Measurements from ENCODE around the gene TIMP2. TPM values are rescaled to one million over a fixed set of nuclear protein-coding genes. Genes with fewer than 3 reads are reported as not detected.

The TIMP2 gene
- total and polyA plus RNA-seq, 2 experiments from 2014 or later = 10.6 to 22.5 TPM

GRCh38 chr17:78929908-78930775 lies 5.0 kb upstream of the TIMP2 start (continued):
- no peak for TF ChIP-seq CTCF (conservative IDR thresholded peaks at IDR 0.05; ENCODE audit: low read depth in 2 of 2)
- no peak for TF ChIP-seq POLR2AphosphoS5 (IDR thresholded peaks at IDR 0.05; ENCODE audit: low read depth)

GRCh38 chr17:78925662-78926555 lies 722 bp upstream of the TIMP2 start:
- DNase-seq (ENCODE audit: low spot score) (peak; percentile 61), ATAC-seq (peak; percentile 15)
- TF ChIP-seq POLR2AphosphoS5 (IDR thresholded peaks at IDR 0.05; ENCODE audit: low read depth) (no peak), EZH2 (IDR thresholded peaks at IDR 0.05; ENCODE audit: low read depth, unreplicated experiment) (no peak), CREB1 (CRISPR knock-in tag; IDR thresholded peaks at IDR 0.05; ENCODE audit: low read depth) (no peak), EZH2phosphoT487 (IDR thresholded peaks at IDR 0.05; ENCODE audit: unreplicated experiment) (no peak), NANOG (IDR thresholded peaks at IDR 0.05; ENCODE audit: borderline replicate concordance) (no peak), ZNF114 (CRISPR knock-in tag; IDR thresholded peaks at IDR 0.05) (no peak), ZNF331 (CRISPR knock-in tag; IDR thresholded peaks at IDR 0.05; ENCODE audit: low read depth) (no peak), STAT1 (IDR thresholded peaks at IDR 0.05; ENCODE audit: unreplicated experiment) (no peak)
- TF ChIP-seq, protein P1, sequence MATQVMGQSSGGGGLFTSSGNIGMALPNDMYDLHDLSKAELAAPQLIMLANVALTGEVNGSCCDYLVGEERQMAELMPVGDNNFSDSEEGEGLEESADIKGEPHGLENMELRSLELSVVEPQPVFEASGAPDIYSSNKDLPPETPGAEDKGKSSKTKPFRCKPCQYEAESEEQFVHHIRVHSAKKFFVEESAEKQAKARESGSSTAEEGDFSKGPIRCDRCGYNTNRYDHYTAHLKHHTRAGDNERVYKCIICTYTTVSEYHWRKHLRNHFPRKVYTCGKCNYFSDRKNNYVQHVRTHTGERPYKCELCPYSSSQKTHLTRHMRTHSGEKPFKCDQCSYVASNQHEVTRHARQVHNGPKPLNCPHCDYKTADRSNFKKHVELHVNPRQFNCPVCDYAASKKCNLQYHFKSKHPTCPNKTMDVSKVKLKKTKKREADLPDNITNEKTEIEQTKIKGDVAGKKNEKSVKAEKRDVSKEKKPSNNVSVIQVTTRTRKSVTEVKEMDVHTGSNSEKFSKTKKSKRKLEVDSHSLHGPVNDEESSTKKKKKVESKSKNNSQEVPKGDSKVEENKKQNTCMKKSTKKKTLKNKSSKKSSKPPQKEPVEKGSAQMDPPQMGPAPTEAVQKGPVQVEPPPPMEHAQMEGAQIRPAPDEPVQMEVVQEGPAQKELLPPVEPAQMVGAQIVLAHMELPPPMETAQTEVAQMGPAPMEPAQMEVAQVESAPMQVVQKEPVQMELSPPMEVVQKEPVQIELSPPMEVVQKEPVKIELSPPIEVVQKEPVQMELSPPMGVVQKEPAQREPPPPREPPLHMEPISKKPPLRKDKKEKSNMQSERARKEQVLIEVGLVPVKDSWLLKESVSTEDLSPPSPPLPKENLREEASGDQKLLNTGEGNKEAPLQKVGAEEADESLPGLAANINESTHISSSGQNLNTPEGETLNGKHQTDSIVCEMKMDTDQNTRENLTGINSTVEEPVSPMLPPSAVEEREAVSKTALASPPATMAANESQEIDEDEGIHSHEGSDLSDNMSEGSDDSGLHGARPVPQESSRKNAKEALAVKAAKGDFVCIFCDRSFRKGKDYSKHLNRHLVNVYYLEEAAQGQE (IDR thresholded peaks at IDR 0.05; ENCODE audit: unreplicated experiment) = no peak
- TF ChIP-seq, protein P2, sequence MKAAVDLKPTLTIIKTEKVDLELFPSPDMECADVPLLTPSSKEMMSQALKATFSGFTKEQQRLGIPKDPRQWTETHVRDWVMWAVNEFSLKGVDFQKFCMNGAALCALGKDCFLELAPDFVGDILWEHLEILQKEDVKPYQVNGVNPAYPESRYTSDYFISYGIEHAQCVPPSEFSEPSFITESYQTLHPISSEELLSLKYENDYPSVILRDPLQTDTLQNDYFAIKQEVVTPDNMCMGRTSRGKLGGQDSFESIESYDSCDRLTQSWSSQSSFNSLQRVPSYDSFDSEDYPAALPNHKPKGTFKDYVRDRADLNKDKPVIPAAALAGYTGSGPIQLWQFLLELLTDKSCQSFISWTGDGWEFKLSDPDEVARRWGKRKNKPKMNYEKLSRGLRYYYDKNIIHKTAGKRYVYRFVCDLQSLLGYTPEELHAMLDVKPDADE (IDR thresholded peaks at IDR 0.05) = no peak
- Mint-ChIP-seq H3K27me3 (ENCODE audit: insufficient read depth, low read depth, poor library complexity) (peaks cover 8% of the 10 kb centered on the region), H3K4me3 (peak overlapping the region; percentile 69), H3K4me1 (peaks cover 21% of the 10 kb centered on the region), H3K36me3 (ENCODE audit: low read depth) (no peaks in the 10 kb centered on the region), H3K27ac (no peak overlapping the region), H3K9me3 (no peaks in the 10 kb centered on the region)
- H3F3A ChIP-seq (replicated peaks; ENCODE audit: low read depth) = 0 out of 2 replicates have a peak, but pooled peaks cover 3% of the 10 kb centered on the region
- H4K20me1 ChIP-seq (replicated peaks; ENCODE audit: insufficient read depth) = peaks cover 13% of the 10 kb centered on the region
- 0 out of 2 replicates have a peak, but pooled peaks cover 3% of the 10 kb centered on the region for H3K36me3 ChIP-seq (ENCODE audit: insufficient read depth)
- peak overlapping the region; percentile 87 for H2AFZ ChIP-seq
- peaks cover 25% of the 10 kb centered on the region for H3K79me2 ChIP-seq (replicated peaks; ENCODE audit: insufficient read depth)
- H3K4me1 ChIP-seq (ENCODE audit: insufficient read depth) = peaks cover 13% of the 10 kb centered on the region
- H3K27me3 ChIP-seq (ENCODE audit: insufficient read depth) = no peaks in the 10 kb centered on the region
- no peaks in the 10 kb centered on the region for H3K9me2 ChIP-seq (ENCODE audit: insufficient read depth)
- peak overlapping the region; percentile 90 for H3K4me2 ChIP-seq
- peak overlapping the region; percentile 82 for H3K4me3 ChIP-seq
- no peak overlapping the region for H3K27ac ChIP-seq (ENCODE audit: low read depth)

Measured in GM23338 (cell line).